ENCODE measurements around the gene ZNF12.
"Not testable (repeated sequence)": the region's sequence is repeated elsewhere in the genome, so short reads cannot be mapped to it uniquely, and the experiment has no call there.

DNA sequence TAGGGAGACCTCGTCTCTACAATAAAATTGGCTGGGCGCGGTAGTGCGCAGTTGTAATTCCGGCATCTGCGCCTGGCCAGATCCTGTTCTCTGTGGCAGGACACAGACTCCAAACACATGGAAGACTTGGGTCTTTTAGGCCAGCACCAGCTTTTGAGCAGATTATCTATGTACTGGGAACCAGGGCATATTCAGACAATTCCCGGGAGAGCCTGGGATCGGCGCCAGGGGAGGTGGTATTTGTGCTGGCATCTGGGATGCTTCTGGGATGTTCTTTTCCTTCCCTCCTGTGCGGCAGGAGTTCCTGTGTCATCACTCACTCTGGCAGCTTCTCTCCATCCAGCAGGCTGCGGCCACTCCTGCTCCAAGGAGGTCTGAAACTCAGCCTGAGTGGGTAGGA lies 31.7 kb upstream of the ZNF12 start:
- TF ChIP-seq EZH2 (IDR thresholded peaks at IDR 0.05; ENCODE audit: borderline replicate concordance, insufficient read depth, low read depth, low read length, poor library complexity, severe bottlenecking) = not testable (repeated sequence)
- TF ChIP-seq, protein P1, sequence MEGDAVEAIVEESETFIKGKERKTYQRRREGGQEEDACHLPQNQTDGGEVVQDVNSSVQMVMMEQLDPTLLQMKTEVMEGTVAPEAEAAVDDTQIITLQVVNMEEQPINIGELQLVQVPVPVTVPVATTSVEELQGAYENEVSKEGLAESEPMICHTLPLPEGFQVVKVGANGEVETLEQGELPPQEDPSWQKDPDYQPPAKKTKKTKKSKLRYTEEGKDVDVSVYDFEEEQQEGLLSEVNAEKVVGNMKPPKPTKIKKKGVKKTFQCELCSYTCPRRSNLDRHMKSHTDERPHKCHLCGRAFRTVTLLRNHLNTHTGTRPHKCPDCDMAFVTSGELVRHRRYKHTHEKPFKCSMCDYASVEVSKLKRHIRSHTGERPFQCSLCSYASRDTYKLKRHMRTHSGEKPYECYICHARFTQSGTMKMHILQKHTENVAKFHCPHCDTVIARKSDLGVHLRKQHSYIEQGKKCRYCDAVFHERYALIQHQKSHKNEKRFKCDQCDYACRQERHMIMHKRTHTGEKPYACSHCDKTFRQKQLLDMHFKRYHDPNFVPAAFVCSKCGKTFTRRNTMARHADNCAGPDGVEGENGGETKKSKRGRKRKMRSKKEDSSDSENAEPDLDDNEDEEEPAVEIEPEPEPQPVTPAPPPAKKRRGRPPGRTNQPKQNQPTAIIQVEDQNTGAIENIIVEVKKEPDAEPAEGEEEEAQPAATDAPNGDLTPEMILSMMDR (IDR thresholded peaks at IDR 0.05) = not testable (repeated sequence)

Data from B cell (primary cell).